GM18907 (cell line): ENCODE results near the gene MMS22L.

Experiments used
- ATAC-seq: cut with Tn5 transposase; IDR thresholded peaks from one replicate; pipeline ENCODE4 v1.9.1; 2021; ENCODE audit warnings: mild to moderate bottlenecking, moderate library complexity; ENCODE audit not compliant: unreplicated experiment

The MMS22L gene

GRCh38 chr6:97282726-97283617, at the start of gene MMS22L:
Gene MMS22L, minus strand, starts transcription at chr6:97283216. Its CDS starts 739 bp downstream, at chr6:97282477.
- peak; percentile 98 for ATAC-seq

GRCh38 chr6:97322811-97323210, 39.8 kb upstream of the MMS22L start:
- no peak for ATAC-seq

- no peak for ATAC-seq
Observed at GRCh38 chr6:97322226-97322625, 39.2 kb upstream of the MMS22L start.

- ATAC-seq: no peak
Observed at GRCh38 chr6:97316978-97317377, 34.0 kb upstream of the MMS22L start.

- ATAC-seq: no peak
Observed at GRCh38 chr6:97312241-97312640, 29.2 kb upstream of the MMS22L start.

GRCh38 chr6:97306544-97307320, 23.7 kb upstream of the MMS22L start:
- ATAC-seq: no peak

GRCh38 chr6:97305414-97306066, 22.5 kb upstream of the MMS22L start:
- ATAC-seq: no peak

- no peak for ATAC-seq
Observed at GRCh38 chr6:97304701-97305100, 21.7 kb upstream of the MMS22L start.

- no peak for ATAC-seq
Observed at GRCh38 chr6:97294451-97294850, 11.4 kb upstream of the MMS22L start.

GRCh38 chr6:97293198-97293696, 10.2 kb upstream of the MMS22L start:
- ATAC-seq: no peak

- no peak for ATAC-seq
Observed at GRCh38 chr6:97292671-97293070, 9.7 kb upstream of the MMS22L start.

- ATAC-seq: no peak
Observed at GRCh38 chr6:97291896-97292295, 8.9 kb upstream of the MMS22L start.

GRCh38 chr6:97289332-97289731, 6.3 kb upstream of the MMS22L start:
- ATAC-seq: no peak

GRCh38 chr6:97288188-97288587, 5.2 kb upstream of the MMS22L start:
- ATAC-seq: no peak

- peak; percentile 6 for ATAC-seq
Observed at GRCh38 chr6:97282238-97282725, 734 bp downstream of the MMS22L start.

- ATAC-seq: no peak
Observed at GRCh38 chr6:97280766-97281165, 2.2 kb downstream of the MMS22L start.

- no peak for ATAC-seq
Observed at GRCh38 chr6:97275804-97276203, 7.2 kb downstream of the MMS22L start.

- ATAC-seq: no peak
Observed at GRCh38 chr6:97269821-97270220, 13.2 kb downstream of the MMS22L start.

GRCh38 chr6:97262676-97263075, 20.3 kb downstream of the MMS22L start:
- no peak for ATAC-seq

GRCh38 chr6:97246842-97247241, 36.2 kb downstream of the MMS22L start:
- ATAC-seq: no peak

- no peak for ATAC-seq
Observed at GRCh38 chr6:97240222-97240621, 42.8 kb downstream of the MMS22L start.
